ENCODE data around the gene HPS4. TPM values are rescaled to one million over a fixed set of nuclear protein-coding genes. Genes with fewer than 3 reads are reported as not detected.

HPS4 gene
- total RNA-seq, 2 experiments from 2014 or later: 61.6 to 67.0 TPM

DNA sequence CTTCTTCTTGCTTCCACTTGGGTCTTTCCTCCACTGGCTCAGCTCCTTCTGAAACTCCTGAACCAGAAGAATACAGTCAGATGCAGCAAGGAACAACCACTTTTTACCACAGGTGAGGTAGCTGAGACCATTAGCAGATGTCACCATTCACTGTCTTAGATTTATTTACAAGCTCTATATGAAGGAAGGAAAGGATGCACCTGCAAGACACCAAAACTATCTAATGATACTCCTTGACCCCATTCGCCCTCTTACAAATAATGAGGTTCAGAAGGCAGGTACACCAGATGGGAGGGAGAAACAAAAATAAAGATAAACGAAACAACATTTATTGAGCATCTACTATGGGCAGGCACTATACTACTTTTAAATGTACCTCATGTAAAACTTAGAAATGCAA, 18.4 kb upstream of the HPS4 start:
- no peak for DNase-seq
- TF ChIP-seq, protein P1, sequence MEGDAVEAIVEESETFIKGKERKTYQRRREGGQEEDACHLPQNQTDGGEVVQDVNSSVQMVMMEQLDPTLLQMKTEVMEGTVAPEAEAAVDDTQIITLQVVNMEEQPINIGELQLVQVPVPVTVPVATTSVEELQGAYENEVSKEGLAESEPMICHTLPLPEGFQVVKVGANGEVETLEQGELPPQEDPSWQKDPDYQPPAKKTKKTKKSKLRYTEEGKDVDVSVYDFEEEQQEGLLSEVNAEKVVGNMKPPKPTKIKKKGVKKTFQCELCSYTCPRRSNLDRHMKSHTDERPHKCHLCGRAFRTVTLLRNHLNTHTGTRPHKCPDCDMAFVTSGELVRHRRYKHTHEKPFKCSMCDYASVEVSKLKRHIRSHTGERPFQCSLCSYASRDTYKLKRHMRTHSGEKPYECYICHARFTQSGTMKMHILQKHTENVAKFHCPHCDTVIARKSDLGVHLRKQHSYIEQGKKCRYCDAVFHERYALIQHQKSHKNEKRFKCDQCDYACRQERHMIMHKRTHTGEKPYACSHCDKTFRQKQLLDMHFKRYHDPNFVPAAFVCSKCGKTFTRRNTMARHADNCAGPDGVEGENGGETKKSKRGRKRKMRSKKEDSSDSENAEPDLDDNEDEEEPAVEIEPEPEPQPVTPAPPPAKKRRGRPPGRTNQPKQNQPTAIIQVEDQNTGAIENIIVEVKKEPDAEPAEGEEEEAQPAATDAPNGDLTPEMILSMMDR (IDR thresholded peaks at IDR 0.05): no peak
- peaks cover 90% of the 10 kb centered on the region for H3K36me3 Mint-ChIP-seq (ENCODE audit: low read depth)
- peaks cover 17% of the 10 kb centered on the region for H3K4me1 ChIP-seq (ENCODE audit: insufficient read depth, low read length)
- intact Hi-C loops (cut with DNase I, micrococcal nuclease): no loop called here
- no peaks in the 10 kb centered on the region for H3K27me3 ChIP-seq (ENCODE audit: control insufficient read depth in 1 of 2, insufficient read depth in 2 of 2, low read length in 2 of 2)
- no peak overlapping the region for H3K4me3 ChIP-seq (ENCODE audit: low read length)
- POLR2A ChIA-PET: interaction anchor here (0.9 to 2.4 kb wide), 3 partner anchors 10 to 18 kb away, joined by 4 to 29 read pairs (median 10); partner anchors contain the start of genes HPS4, SRRD and TFIP11
- CTCF ChIA-PET: interaction anchor here (1.2 to 1.7 kb wide), 3 partner anchors 11 to 146 kb away, joined by 3 to 6 read pairs (median 4); no protein-coding TSS in a partner anchor
- peaks cover 86% of the 10 kb centered on the region for H3K36me3 ChIP-seq (ENCODE audit: insufficient read depth, low read length)
- no peaks in the 10 kb centered on the region for H3K27me3 Mint-ChIP-seq
- ATAC-seq (ENCODE audit: poor library complexity): no peak
- H3K27ac Mint-ChIP-seq: no peak overlapping the region
- no peaks in the 10 kb centered on the region for H3K9me3 Mint-ChIP-seq
- no peaks in the 10 kb centered on the region for H3K9me3 ChIP-seq (ENCODE audit: control insufficient read depth in 1 of 2, insufficient read depth in 1 of 2, low read length in 2 of 2)
- no peak overlapping the region for H3K27ac ChIP-seq (ENCODE audit: low read depth in 1 of 2, low read length in 2 of 2)
- H3K4me3 Mint-ChIP-seq: no peak overlapping the region
- peaks cover 21% of the 10 kb centered on the region for H3K4me1 Mint-ChIP-seq (ENCODE audit: low read depth)

DNA sequence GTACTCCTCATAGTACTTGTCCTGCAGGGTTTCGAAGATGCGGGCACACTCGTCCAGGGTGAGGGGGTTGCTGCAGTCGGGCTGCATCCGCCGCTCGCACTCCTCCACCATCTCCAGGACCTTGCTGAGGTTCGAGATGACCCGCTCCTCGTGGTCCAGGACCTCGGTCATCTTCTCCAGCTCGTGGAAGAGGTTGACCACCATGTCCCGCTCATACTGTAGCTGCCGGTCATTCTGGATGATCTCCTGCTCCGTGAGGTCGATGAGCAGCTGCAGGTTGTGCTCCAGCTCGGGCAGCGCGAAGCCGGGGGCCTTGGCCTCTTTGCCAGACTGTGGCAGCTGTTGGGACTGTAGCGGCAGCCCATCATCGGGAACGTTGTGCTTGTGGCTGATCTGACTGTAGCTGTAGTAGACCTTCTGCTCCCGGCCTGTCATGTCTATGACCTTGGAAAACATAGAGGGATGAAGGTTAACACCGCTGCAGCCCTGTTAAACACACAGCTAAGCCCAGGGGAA, 15.7 kb upstream of the HPS4 start:
- H3K9me3 ChIP-seq (ENCODE audit: control insufficient read depth in 1 of 2, insufficient read depth in 1 of 2, low read length in 2 of 2): no peaks in the 10 kb centered on the region
- Mint-ChIP-seq H3K4me3 (no peak overlapping the region), H3K27ac (no peak overlapping the region)

DNA sequence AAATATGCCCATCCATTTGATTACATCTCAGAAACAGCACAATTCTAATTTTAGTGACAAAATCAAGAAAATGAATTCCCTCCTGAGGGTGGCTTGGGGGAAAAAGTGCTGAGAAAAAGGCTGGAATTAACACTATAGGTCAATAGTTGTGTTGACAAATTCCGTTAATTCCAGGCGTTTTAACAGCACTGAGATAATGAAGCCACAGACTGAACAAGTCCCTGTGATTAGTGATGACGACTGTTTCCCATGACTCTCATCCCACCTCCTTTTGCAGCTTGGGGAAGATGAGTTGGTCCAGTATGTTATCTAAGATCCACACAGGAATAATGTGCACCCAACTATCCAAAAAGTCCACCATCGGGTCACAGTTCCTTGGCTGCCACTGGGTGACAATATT, 12.9 kb upstream of the HPS4 start:
- no peak overlapping the region for H3K27ac ChIP-seq (ENCODE audit: low read depth in 1 of 2, low read length in 2 of 2)
- ATAC-seq (ENCODE audit: poor library complexity): no peak
- no peaks in the 10 kb centered on the region for H3K9me3 Mint-ChIP-seq
- CTCF ChIA-PET: no interaction called here
- H3K36me3 ChIP-seq (ENCODE audit: insufficient read depth, low read length): peaks cover 84% of the 10 kb centered on the region
- TF ChIP-seq, protein P1 (IDR thresholded peaks at IDR 0.05): no peak
- H3K27me3 ChIP-seq (ENCODE audit: control insufficient read depth in 1 of 2, insufficient read depth in 2 of 2, low read length in 2 of 2): no peaks in the 10 kb centered on the region
- no peak overlapping the region for H3K4me3 Mint-ChIP-seq
- H3K9me3 ChIP-seq (ENCODE audit: control insufficient read depth in 1 of 2, insufficient read depth in 1 of 2, low read length in 2 of 2): no peaks in the 10 kb centered on the region
- no peak for DNase-seq
- H3K27ac Mint-ChIP-seq: no peak overlapping the region
- H3K36me3 Mint-ChIP-seq (ENCODE audit: low read depth): peaks cover 89% of the 10 kb centered on the region
- no peaks in the 10 kb centered on the region for H3K4me1 Mint-ChIP-seq (ENCODE audit: low read depth)
- no peaks in the 10 kb centered on the region for H3K27me3 Mint-ChIP-seq
- intact Hi-C loops (cut with DNase I, micrococcal nuclease): no loop called here
- no peaks in the 10 kb centered on the region for H3K4me1 ChIP-seq (ENCODE audit: insufficient read depth, low read length)
- no peak overlapping the region for H3K4me3 ChIP-seq (ENCODE audit: low read length)
- POLR2A ChIA-PET: interaction anchor here (2.8 kb wide), 1 partner anchor 13 kb away, joined by 22 read pairs; the partner anchor contains the start of genes HPS4 and SRRD

More for the DNA sequence above, 15.7 kb upstream of the HPS4 start:
- no peaks in the 10 kb centered on the region for H3K27me3 ChIP-seq (ENCODE audit: control insufficient read depth in 1 of 2, insufficient read depth in 2 of 2, low read length in 2 of 2)
- H3K4me1 ChIP-seq (ENCODE audit: insufficient read depth, low read length): peaks cover 14% of the 10 kb centered on the region
- H3K9me3 Mint-ChIP-seq: no peaks in the 10 kb centered on the region
- intact Hi-C loops (cut with DNase I, micrococcal nuclease): no loop called here
- TF ChIP-seq, protein P1 (IDR thresholded peaks at IDR 0.05): no peak
- peaks cover 18% of the 10 kb centered on the region for H3K4me1 Mint-ChIP-seq (ENCODE audit: low read depth)
- no peaks in the 10 kb centered on the region for H3K27me3 Mint-ChIP-seq
- ATAC-seq (ENCODE audit: poor library complexity) (no peak), DNase-seq (no peak)
- H3K4me3 ChIP-seq (ENCODE audit: low read length): no peak overlapping the region
- peaks cover 90% of the 10 kb centered on the region for H3K36me3 Mint-ChIP-seq (ENCODE audit: low read depth)
- POLR2A ChIA-PET: interaction anchor here (0.7 to 2.4 kb wide), 2 partner anchors 15 to 23 kb away, joined by 4 to 10 read pairs; partner anchors contain the start of genes HPS4 and SRRD
- H3K36me3 ChIP-seq (ENCODE audit: insufficient read depth, low read length): peaks cover 86% of the 10 kb centered on the region
- CTCF ChIA-PET: no interaction called here
- no peak overlapping the region for H3K27ac ChIP-seq (ENCODE audit: low read depth in 1 of 2, low read length in 2 of 2)

Measured in CD4-positive, alpha-beta T cell (primary cell).